RWPE2 (cell line): ENCODE measurements around the gene HINT3.
"Not testable (repeated sequence)": the region's sequence is repeated elsewhere in the genome, so short reads cannot be mapped to it uniquely, and the experiment has no call there.

Experiments used
- ATAC-seq: fragments of 200-7000 bp; cut with Tn5 transposase; 3 replicates; pipeline ENCODE4 v1.9.1; 2021; ENCODE audit warnings: low read depth
- DNase-seq: peaks from one replicate; pipeline ENCODE4 v3.0.0-alpha.2; 2020; ENCODE audit warnings: low spot score
- H3K27ac ChIP-seq: fragments of 450-650 bp; 2 replicates; pipeline ENCODE4 v1.5.1; 2017; ENCODE audit warnings: mild to moderate bottlenecking; ENCODE audit not compliant: poor library complexity, severe bottlenecking
- H3K27me3 ChIP-seq: fragments of 250-450 bp; sonication (Bioruptor Pico); 2 replicates; pipeline ENCODE4 v1.5.1; 2021; ENCODE audit warnings: mild to moderate bottlenecking, moderate library complexity; ENCODE audit not compliant: insufficient read depth, poor library complexity, severe bottlenecking
- H3K36me3 ChIP-seq: fragments of 250-450 bp; sonication (Bioruptor Pico); 2 replicates; pipeline ENCODE4 v1.5.1; 2020; ENCODE audit warnings: low read depth, mild to moderate bottlenecking, moderate library complexity
- H3K4me1 ChIP-seq: fragments of 250-450 bp; sonication (Bioruptor Pico); 2 replicates; pipeline ENCODE4 v1.5.1; 2021; ENCODE audit warnings: mild to moderate bottlenecking, moderate library complexity; ENCODE audit not compliant: insufficient read depth, poor library complexity, severe bottlenecking
- H3K4me3 ChIP-seq: fragments of 250-450 bp; sonication (Bioruptor Pico); 2 replicates; pipeline ENCODE4 v1.5.1; 2021; ENCODE audit warnings: mild to moderate bottlenecking, moderate library complexity; ENCODE audit not compliant: severe bottlenecking
- H3K9me3 ChIP-seq: fragments of 250-450 bp; sonication (Bioruptor Pico); 2 replicates; pipeline ENCODE4 v1.5.1; 2021; ENCODE audit warnings: mild to moderate bottlenecking, moderate library complexity; ENCODE audit not compliant: severe bottlenecking
- CTCF ChIP-seq: fragments of 450-650 bp; IDR thresholded peaks from one replicate; pipeline ENCODE4 v1.5.1; 2017; ENCODE audit warnings: mild to moderate bottlenecking, moderate library complexity; ENCODE audit not compliant: poor library complexity, severe bottlenecking

HINT3 gene

DNA sequence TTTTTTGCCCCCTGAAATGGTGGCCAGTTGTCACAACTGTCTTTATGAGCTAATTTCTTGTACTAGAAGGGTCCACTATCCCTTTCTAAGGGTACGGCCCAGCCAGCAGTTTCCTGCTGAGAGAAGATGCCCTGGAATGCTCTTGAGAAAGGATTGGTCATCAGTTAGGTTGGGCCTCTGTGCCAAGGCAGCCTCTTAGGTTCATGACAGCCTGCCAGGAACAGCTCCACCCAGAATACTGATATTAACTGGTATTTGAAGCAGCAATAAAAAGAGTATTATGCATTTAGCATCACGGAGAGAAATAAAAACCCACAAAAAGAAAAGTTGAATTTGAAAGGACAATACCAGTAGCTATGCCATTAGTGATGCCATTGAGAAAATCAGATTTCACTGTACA lies 9.0 kb upstream of the HINT3 start:
- ATAC-seq (peak; percentile 54), DNase-seq (no peak)
- no peak for TF ChIP-seq CTCF

GRCh38 chr6:125948455-125948854 lies 8.1 kb upstream of the HINT3 start:
- Histone ChIP-seq H3K4me3 (no peak overlapping the region), H3K27ac (peak overlapping the region; percentile 79), H3K4me1 (peaks cover 53% of the 10 kb centered on the region), H3K9me3 (no peaks in the 10 kb centered on the region), H3K27me3 (no peaks in the 10 kb centered on the region), H3K36me3 (no peaks in the 10 kb centered on the region)
- TF ChIP-seq CTCF = no peak
- ATAC-seq = no peak
- no peak for DNase-seq

More for the DNA sequence above, 9.0 kb upstream of the HINT3 start:
- Histone ChIP-seq H3K27me3 (no peaks in the 10 kb centered on the region), H3K36me3 (no peaks in the 10 kb centered on the region), H3K4me3 (no peak overlapping the region), H3K9me3 (no peaks in the 10 kb centered on the region), H3K4me1 (peaks cover 61% of the 10 kb centered on the region), H3K27ac (peak overlapping the region; percentile 79)

- H3K4me3 ChIP-seq = no peak overlapping the region
- peaks cover 52% of the 10 kb centered on the region for H3K4me1 ChIP-seq
- DNase-seq (no peak), ATAC-seq (no peak)
- H3K27me3 ChIP-seq = no peaks in the 10 kb centered on the region
- no peaks in the 10 kb centered on the region for H3K9me3 ChIP-seq
- H3K36me3 ChIP-seq = no peaks in the 10 kb centered on the region
- H3K27ac ChIP-seq = no peak overlapping the region
- no peak for TF ChIP-seq CTCF
Observed at GRCh38 chr6:125949069-125949468, 7.5 kb upstream of the HINT3 start.

- H3K27ac ChIP-seq = no peak overlapping the region
- DNase-seq (peak; percentile 66), ATAC-seq (peak; percentile 72)
- no peak overlapping the region for H3K4me3 ChIP-seq
- peaks cover 39% of the 10 kb centered on the region for H3K4me1 ChIP-seq
- no peaks in the 10 kb centered on the region for H3K36me3 ChIP-seq
- H3K27me3 ChIP-seq = no peaks in the 10 kb centered on the region
- no peaks in the 10 kb centered on the region for H3K9me3 ChIP-seq
- TF ChIP-seq CTCF = no peak
Observed at GRCh38 chr6:125950293-125950692, 6.3 kb upstream of the HINT3 start.

DNA sequence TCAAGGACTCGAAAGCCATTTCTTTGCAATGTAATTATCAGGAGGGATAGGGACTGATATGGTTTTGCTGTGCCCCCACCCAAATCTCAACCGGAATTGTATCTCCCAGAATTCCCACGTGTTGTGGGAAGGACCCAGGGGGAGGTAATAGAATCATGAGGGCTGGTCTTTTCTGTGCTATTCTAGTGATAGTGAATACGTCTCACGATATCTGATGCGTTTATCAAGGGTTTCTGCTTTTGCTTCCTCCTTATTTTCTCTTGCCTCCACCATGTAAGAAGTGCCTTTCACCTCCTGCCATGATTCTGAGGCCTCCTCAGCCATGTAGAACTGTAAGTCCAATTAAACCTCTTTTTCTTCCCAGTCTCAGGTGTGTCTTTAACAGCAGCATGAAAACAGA lies 5.9 kb upstream of the HINT3 start:
- peaks cover 35% of the 10 kb centered on the region for H3K4me1 ChIP-seq
- not testable (repeated sequence) for H3K9me3 ChIP-seq, ATAC-seq

More for the DNA sequence above, 5.9 kb upstream of the HINT3 start:
- H3K36me3 ChIP-seq, H3K27ac ChIP-seq, H3K4me3 ChIP-seq, H3K27me3 ChIP-seq, DNase-seq: not testable (repeated sequence)
